Measurements from ENCODE around the gene ANKRD30A. TPM values are rescaled to one million over a fixed set of nuclear protein-coding genes. Genes with fewer than 3 reads are reported as not detected.
"Not testable (repeated sequence)": the region's sequence is repeated elsewhere in the genome, so short reads cannot be mapped to it uniquely, and the experiment has no call there.

ANKRD30A gene
- total RNA-seq, 5 donors from 2014 or later (not counting 1 experiment from before 2014, with no cell fraction given), result not detected

DNA sequence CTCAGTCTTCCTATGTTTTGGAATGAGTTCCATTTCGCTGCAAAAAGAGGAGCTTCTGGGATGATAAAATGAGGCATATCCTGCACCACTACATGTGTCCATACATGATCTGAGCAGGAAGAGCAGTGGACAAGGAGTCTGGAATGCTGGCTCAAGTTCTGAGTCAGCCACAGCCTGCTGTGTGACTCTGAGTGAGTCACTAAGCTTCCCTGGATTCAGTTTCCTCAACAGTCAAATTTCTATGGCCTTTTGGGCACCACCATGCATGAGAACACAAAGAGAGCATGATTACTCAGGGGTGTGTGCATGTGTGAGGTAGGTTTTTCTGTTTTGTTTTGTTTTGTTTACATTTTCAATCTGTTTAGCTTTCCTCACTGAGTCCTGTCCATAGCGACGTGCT is 254.6 kb downstream of the ANKRD30A start:
- 86% methylated on average over 2 of the region's 3 CpGs for WGBS (ENCODE audit: insufficient coverage)
- H3K36me3 Mint-ChIP-seq, result no peaks in the 10 kb centered on the region
- Histone ChIP-seq H3K36me3 (ENCODE audit: control insufficient read depth in 2 of 2, extremely low read depth in 1 of 2, insufficient read depth in 1 of 2, low read length in 1 of 2) (no peaks in the 10 kb centered on the region), H3K27ac (ENCODE audit: low read length) (no peak overlapping the region), H3K4me1 (ENCODE audit: control insufficient read depth in 1 of 2, extremely low read depth in 1 of 2, insufficient read depth in 2 of 2, low read length in 2 of 2) (no peaks in the 10 kb centered on the region), H3K9me3 (no peaks in the 10 kb centered on the region), H3K27me3 (replicated peaks in 1 of 2; ENCODE audit: control insufficient read depth in 2 of 2, extremely low read depth in 1 of 2, insufficient read depth in 2 of 2, low read length in 1 of 2) (no peaks in the 10 kb centered on the region), H3K4me3 (ENCODE audit: control insufficient read depth in 1 of 2, extremely low read depth in 1 of 2, low read length in 1 of 2) (no peak overlapping the region)
- no peaks in the 10 kb centered on the region for H3K27me3 Mint-ChIP-seq
- DNase-seq (no peak), ATAC-seq (replicated peaks in 1 of 4) (no peak)
- peaks cover 13 to 38% (median 27%) of the 10 kb centered on the region in 3 donors for H3K9me3 Mint-ChIP-seq
- H3K27ac Mint-ChIP-seq, result no peak overlapping the region
- POLR2A ChIA-PET, result no interaction called here
- no peaks in the 10 kb centered on the region for H3K4me1 Mint-ChIP-seq
- no peak overlapping the region for H3K4me3 Mint-ChIP-seq
- CTCF ChIA-PET, result no interaction called here

- DNase-seq (no peak), ATAC-seq (replicated peaks in 1 of 4) (no peak)
- H3K27me3 ChIP-seq (replicated peaks in 1 of 2; ENCODE audit: control insufficient read depth in 2 of 2, extremely low read depth in 1 of 2, insufficient read depth in 2 of 2, low read length in 1 of 2), result no peaks in the 10 kb centered on the region
- no peaks in the 10 kb centered on the region for H3K9me3 ChIP-seq
- Mint-ChIP-seq H3K9me3 (peaks cover 13 to 34% (median 26%) of the 10 kb centered on the region in 3 donors), H3K27me3 (no peaks in the 10 kb centered on the region), H3K4me1 (no peaks in the 10 kb centered on the region), H3K36me3 (no peaks in the 10 kb centered on the region), H3K27ac (no peak overlapping the region), H3K4me3 (no peak overlapping the region)
- WGBS (ENCODE audit: insufficient coverage), result 100% methylated on average over 1 of the region's 3 CpGs
- H3K4me1 ChIP-seq (ENCODE audit: control insufficient read depth in 1 of 2, extremely low read depth in 1 of 2, insufficient read depth in 2 of 2, low read length in 2 of 2), result no peaks in the 10 kb centered on the region
- CTCF ChIA-PET, result no interaction called here
- POLR2A ChIA-PET, result no interaction called here
- H3K27ac ChIP-seq (ENCODE audit: low read length), result no peak overlapping the region
- H3K36me3 ChIP-seq (ENCODE audit: control insufficient read depth in 2 of 2, extremely low read depth in 1 of 2, insufficient read depth in 1 of 2, low read length in 1 of 2), result no peaks in the 10 kb centered on the region
- no peak overlapping the region for H3K4me3 ChIP-seq (ENCODE audit: control insufficient read depth in 1 of 2, extremely low read depth in 1 of 2, low read length in 1 of 2)
Observed at GRCh38 chr10:37381271-37381670, 255.9 kb downstream of the ANKRD30A start.

- H3K4me3 ChIP-seq (ENCODE audit: control insufficient read depth in 1 of 2, extremely low read depth in 1 of 2, low read length in 1 of 2), result no peak overlapping the region
- ATAC-seq (replicated peaks in 1 of 4) (no peak), DNase-seq (no peak)
- 75% methylated on average over 4 of the region's 4 CpGs for WGBS (ENCODE audit: insufficient coverage)
- no peak overlapping the region for H3K27ac ChIP-seq (ENCODE audit: low read length)
- Mint-ChIP-seq H3K4me1 (no peaks in the 10 kb centered on the region), H3K27me3 (no peaks in the 10 kb centered on the region), H3K27ac (no peak overlapping the region), H3K4me3 (no peak overlapping the region), H3K9me3 (peaks cover 6 to 35% (median 27%) of the 10 kb centered on the region in 3 donors), H3K36me3 (no peaks in the 10 kb centered on the region)
- H3K36me3 ChIP-seq (ENCODE audit: control insufficient read depth in 2 of 2, extremely low read depth in 1 of 2, insufficient read depth in 1 of 2, low read length in 1 of 2), result no peaks in the 10 kb centered on the region
- ChIA-PET CTCF (no interaction called here), POLR2A (no interaction called here)
- H3K27me3 ChIP-seq (replicated peaks in 1 of 2; ENCODE audit: control insufficient read depth in 2 of 2, extremely low read depth in 1 of 2, insufficient read depth in 2 of 2, low read length in 1 of 2), result no peaks in the 10 kb centered on the region
- H3K9me3 ChIP-seq, result no peaks in the 10 kb centered on the region
- H3K4me1 ChIP-seq (ENCODE audit: control insufficient read depth in 1 of 2, extremely low read depth in 1 of 2, insufficient read depth in 2 of 2, low read length in 2 of 2), result no peaks in the 10 kb centered on the region
Observed at GRCh38 chr10:37384923-37385322, 259.5 kb downstream of the ANKRD30A start.

GRCh38 chr10:37390926-37391325 is 265.5 kb downstream of the ANKRD30A start:
- no CpG with 5 or more reads among the region's 3 CpGs for WGBS (ENCODE audit: insufficient coverage)
- H3K4me3 Mint-ChIP-seq, result no peak overlapping the region
- H3K36me3 ChIP-seq (ENCODE audit: control insufficient read depth in 2 of 2, extremely low read depth in 1 of 2, insufficient read depth in 1 of 2, low read length in 1 of 2), result no peaks in the 10 kb centered on the region
- H3K4me3 ChIP-seq (ENCODE audit: control insufficient read depth in 1 of 2, extremely low read depth in 1 of 2, low read length in 1 of 2), result no peak overlapping the region
- no peak overlapping the region for H3K27ac ChIP-seq (ENCODE audit: low read length)
- no peak for ATAC-seq (replicated peaks in 1 of 4)
- no peak for DNase-seq
- no peaks in the 10 kb centered on the region for H3K4me1 Mint-ChIP-seq
- H3K9me3 Mint-ChIP-seq, result peaks cover 10 to 24% (median 16%) of the 10 kb centered on the region in 3 donors
- H3K27ac Mint-ChIP-seq, result no peak overlapping the region
- POLR2A ChIA-PET, result no interaction called here
- no peaks in the 10 kb centered on the region for H3K27me3 Mint-ChIP-seq
- H3K36me3 Mint-ChIP-seq, result no peaks in the 10 kb centered on the region
- CTCF ChIA-PET, result no interaction called here
- no peaks in the 10 kb centered on the region for H3K4me1 ChIP-seq (ENCODE audit: control insufficient read depth in 1 of 2, extremely low read depth in 1 of 2, insufficient read depth in 2 of 2, low read length in 2 of 2)
- H3K9me3 ChIP-seq, result no peaks in the 10 kb centered on the region
- H3K27me3 ChIP-seq (replicated peaks in 1 of 2; ENCODE audit: control insufficient read depth in 2 of 2, extremely low read depth in 1 of 2, insufficient read depth in 2 of 2, low read length in 1 of 2), result no peaks in the 10 kb centered on the region

DNA sequence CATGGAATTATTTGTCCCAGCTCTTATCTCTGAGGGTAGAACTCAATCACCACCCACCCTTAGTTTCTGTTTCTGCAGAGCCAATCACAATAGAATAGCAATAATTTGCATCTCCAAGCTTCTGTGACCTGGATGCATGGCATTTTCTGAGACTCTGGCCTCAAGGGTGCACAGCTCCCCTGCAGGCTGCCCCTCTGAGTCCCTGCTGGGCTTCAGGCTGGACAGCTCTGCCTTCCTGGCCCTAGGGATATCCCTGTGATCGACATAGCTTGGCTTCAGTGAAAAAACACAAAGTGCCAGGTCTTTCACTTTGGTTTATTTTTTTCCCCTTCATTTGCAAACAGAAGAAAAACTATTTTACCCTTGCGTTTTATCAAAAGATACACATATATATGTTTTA is 275.4 kb downstream of the ANKRD30A start:
- H3K4me1 Mint-ChIP-seq; H3K36me3 ChIP-seq (ENCODE audit: control insufficient read depth in 2 of 2, extremely low read depth in 1 of 2, insufficient read depth in 1 of 2, low read length in 1 of 2); H3K4me3 ChIP-seq (ENCODE audit: control insufficient read depth in 1 of 2, extremely low read depth in 1 of 2, low read length in 1 of 2); H3K27ac ChIP-seq (ENCODE audit: low read length); ATAC-seq (replicated peaks in 1 of 4); CTCF ChIA-PET; POLR2A ChIA-PET; DNase-seq; H3K27me3 ChIP-seq (replicated peaks in 1 of 2; ENCODE audit: control insufficient read depth in 2 of 2, extremely low read depth in 1 of 2, insufficient read depth in 2 of 2, low read length in 1 of 2); H3K4me1 ChIP-seq (ENCODE audit: control insufficient read depth in 1 of 2, extremely low read depth in 1 of 2, insufficient read depth in 2 of 2, low read length in 2 of 2); H3K4me3 Mint-ChIP-seq; H3K27me3 Mint-ChIP-seq; H3K36me3 Mint-ChIP-seq; H3K27ac Mint-ChIP-seq; H3K9me3 ChIP-seq: not testable (repeated sequence)
- peaks cover 9 to 28% (median 14%) of the 10 kb centered on the region in 3 donors for H3K9me3 Mint-ChIP-seq
- WGBS (ENCODE audit: insufficient coverage), result no CpG with 5 or more reads among the region's 2 CpGs

GRCh38 chr10:37401225-37401624 is 275.8 kb downstream of the ANKRD30A start:
- H3K9me3 Mint-ChIP-seq, result peaks cover 9 to 26% (median 14%) of the 10 kb centered on the region in 3 donors
- ChIA-PET POLR2A (no interaction called here), CTCF (no interaction called here)
- DNase-seq (no peak), ATAC-seq (replicated peaks in 1 of 4) (no peak)
- Histone ChIP-seq H3K27me3 (replicated peaks in 1 of 2; ENCODE audit: control insufficient read depth in 2 of 2, extremely low read depth in 1 of 2, insufficient read depth in 2 of 2, low read length in 1 of 2) (no peaks in the 10 kb centered on the region), H3K4me1 (ENCODE audit: control insufficient read depth in 1 of 2, extremely low read depth in 1 of 2, insufficient read depth in 2 of 2, low read length in 2 of 2) (no peaks in the 10 kb centered on the region), H3K9me3 (no peaks in the 10 kb centered on the region), H3K4me3 (ENCODE audit: control insufficient read depth in 1 of 2, extremely low read depth in 1 of 2, low read length in 1 of 2) (no peak overlapping the region), H3K36me3 (ENCODE audit: control insufficient read depth in 2 of 2, extremely low read depth in 1 of 2, insufficient read depth in 1 of 2, low read length in 1 of 2) (no peaks in the 10 kb centered on the region), H3K27ac (ENCODE audit: low read length) (no peak overlapping the region)
- H3K4me3 Mint-ChIP-seq, result no peak overlapping the region
- H3K4me1 Mint-ChIP-seq, result no peaks in the 10 kb centered on the region
- WGBS (ENCODE audit: insufficient coverage), result no CpG with 5 or more reads among the region's 3 CpGs
- H3K27ac Mint-ChIP-seq, result no peak overlapping the region
- H3K27me3 Mint-ChIP-seq, result no peaks in the 10 kb centered on the region
- H3K36me3 Mint-ChIP-seq, result no peaks in the 10 kb centered on the region

DNA sequence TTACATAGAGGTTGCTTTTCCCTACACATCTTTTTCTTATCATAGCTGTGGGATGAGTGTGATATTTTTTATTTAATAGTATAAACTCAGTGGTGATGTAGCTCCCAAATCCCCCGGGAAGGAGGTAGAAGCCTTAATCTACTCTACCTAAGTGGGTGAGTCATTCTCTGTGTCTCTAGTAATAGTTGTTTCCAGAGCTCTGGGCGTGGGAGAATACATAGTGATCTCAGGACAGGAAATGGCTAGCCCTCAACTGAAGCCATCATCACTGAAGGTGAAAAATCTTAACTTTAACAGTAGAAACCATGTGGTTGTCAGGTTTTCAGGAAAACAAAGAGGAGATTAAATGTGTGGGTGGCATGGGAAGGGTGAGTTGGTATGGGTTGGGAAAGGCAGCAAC is 278.4 kb downstream of the ANKRD30A start:
- POLR2A ChIA-PET, result no interaction called here
- H3K9me3 Mint-ChIP-seq, result peaks cover 15 to 17% (median 16%) of the 10 kb centered on the region in 3 donors
- CTCF ChIA-PET, result no interaction called here

More for the DNA sequence above, 278.4 kb downstream of the ANKRD30A start:
- Histone ChIP-seq H3K27me3 (replicated peaks in 1 of 2; ENCODE audit: control insufficient read depth in 2 of 2, extremely low read depth in 1 of 2, insufficient read depth in 2 of 2, low read length in 1 of 2) (no peaks in the 10 kb centered on the region), H3K4me3 (ENCODE audit: control insufficient read depth in 1 of 2, extremely low read depth in 1 of 2, low read length in 1 of 2) (no peak overlapping the region), H3K9me3 (no peaks in the 10 kb centered on the region), H3K36me3 (ENCODE audit: control insufficient read depth in 2 of 2, extremely low read depth in 1 of 2, insufficient read depth in 1 of 2, low read length in 1 of 2) (no peaks in the 10 kb centered on the region), H3K4me1 (ENCODE audit: control insufficient read depth in 1 of 2, extremely low read depth in 1 of 2, insufficient read depth in 2 of 2, low read length in 2 of 2) (no peaks in the 10 kb centered on the region), H3K27ac (ENCODE audit: low read length) (no peak overlapping the region)
- H3K27ac Mint-ChIP-seq, result no peak overlapping the region
- H3K36me3 Mint-ChIP-seq, result no peaks in the 10 kb centered on the region
- WGBS (ENCODE audit: insufficient coverage), result no CpG with 5 or more reads among the region's 2 CpGs
- no peak for ATAC-seq (replicated peaks in 1 of 4)
- H3K4me3 Mint-ChIP-seq, result no peak overlapping the region
- H3K4me1 Mint-ChIP-seq, result no peaks in the 10 kb centered on the region
- H3K27me3 Mint-ChIP-seq, result no peaks in the 10 kb centered on the region
- DNase-seq, result no peak
